HG03565 (cell line): ENCODE data around the gene CCL4.
"Not testable (repeated sequence)": the region's sequence is repeated elsewhere in the genome, so short reads cannot be mapped to it uniquely, and the experiment has no call there.

ENCODE experiments used
- ATAC-seq: cut with Tn5 transposase; IDR thresholded peaks from one replicate; pipeline ENCODE4 v1.9.1; 2021; ENCODE audit warnings: mild to moderate bottlenecking, moderate library complexity; ENCODE audit not compliant: unreplicated experiment

Gene CCL4

DNA sequence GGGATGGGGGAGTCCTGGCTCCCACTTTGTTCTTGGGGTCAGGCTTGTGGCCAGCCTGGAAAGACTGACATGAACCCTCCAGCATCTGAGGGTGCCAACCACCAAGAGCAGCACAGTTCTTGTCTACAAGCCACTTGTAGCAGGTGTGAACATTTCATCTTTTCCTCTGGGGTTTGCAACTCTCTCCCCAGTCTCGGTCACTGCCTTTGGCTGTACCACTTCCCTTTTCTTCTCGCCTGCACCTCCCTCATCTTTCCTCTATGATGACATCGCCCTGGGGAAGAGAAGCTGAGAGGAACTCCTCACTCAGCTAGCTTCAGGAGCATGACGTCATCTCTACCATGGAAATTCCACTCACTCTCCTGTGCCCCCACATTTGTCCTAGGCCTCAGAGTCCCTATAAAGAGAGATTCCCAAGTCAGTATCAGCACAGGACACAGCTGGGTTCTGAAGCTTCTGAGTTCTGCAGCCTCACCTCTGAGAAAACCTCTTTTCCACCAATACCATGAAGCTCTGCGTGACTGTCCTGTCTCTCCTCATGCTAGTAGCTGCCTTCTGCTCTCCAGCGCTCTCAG lies at the start of gene CCL4:
CCL4 (plus strand) TSS at position 427 of the 575 bp plus-strand sequence; CDS start at position 506, 79 bp downstream.
- peak; percentile 79 for ATAC-seq

DNA sequence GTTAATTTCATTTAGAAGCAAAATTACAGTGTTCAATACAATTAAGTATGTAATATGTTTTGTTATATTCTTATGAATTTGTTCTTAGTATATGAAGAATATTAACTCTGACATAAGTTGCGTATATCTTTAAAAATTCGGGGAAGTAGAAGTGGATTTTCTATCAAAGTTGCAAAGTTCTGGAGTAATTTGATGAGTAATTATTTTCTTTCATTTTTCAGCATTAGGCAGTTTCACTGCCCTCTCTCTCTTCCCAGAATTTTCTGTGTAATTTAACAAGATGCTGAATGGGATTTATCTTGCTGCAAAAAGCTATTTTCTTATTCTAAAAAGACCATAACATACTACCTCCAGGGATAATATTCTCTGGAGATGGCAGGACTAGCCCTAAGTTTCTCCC lies 48.5 kb upstream of the CCL4 start:
- ATAC-seq = no peak

DNA sequence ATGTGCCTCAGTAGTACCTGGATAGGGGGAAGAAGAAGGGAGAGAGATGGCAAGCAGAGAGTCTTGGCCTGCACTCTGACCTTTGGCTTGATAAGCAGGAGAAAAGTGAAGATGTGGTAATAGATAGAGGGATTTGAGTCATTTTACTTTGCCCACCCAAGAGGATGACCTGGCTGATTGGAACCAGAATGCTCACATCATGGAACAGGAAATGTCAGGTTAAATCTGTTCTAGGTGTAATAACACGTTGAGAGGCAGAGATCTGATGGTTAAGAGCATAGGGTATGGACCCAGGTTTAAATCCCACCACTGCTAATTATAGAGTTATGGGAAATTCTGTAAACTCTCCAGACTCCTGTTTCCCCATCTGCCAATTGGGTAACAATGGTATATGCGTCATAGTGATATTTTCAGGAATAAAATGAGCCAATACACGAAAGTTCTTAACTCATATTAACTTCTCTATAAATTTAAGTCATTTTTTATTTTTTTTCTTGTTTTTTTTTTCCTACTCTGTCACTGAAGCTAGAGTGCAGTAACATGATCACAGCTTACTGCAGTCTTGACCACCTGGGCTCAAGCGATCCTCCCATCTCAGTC lies 47.6 kb upstream of the CCL4 start:
- no peak for ATAC-seq

DNA sequence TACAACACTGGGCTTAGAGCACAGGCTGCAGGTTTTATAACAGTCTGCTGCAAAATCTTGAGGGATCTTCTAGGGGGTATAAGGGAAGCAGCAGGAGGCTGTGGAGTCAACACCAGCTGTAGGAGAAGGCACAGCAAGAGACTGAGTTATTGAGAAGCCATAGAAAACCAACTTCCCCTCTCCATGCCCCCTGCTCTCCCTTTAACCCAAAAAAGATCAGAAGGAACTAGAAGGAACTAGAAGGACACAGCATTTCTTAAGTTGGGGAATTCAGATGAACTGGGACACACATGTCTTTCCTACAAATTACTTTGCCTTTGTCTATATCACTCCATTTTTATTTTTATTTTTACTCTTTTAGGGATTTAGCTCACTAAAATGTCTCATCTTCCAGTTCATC lies 45.7 kb upstream of the CCL4 start:
- ATAC-seq = no peak

DNA sequence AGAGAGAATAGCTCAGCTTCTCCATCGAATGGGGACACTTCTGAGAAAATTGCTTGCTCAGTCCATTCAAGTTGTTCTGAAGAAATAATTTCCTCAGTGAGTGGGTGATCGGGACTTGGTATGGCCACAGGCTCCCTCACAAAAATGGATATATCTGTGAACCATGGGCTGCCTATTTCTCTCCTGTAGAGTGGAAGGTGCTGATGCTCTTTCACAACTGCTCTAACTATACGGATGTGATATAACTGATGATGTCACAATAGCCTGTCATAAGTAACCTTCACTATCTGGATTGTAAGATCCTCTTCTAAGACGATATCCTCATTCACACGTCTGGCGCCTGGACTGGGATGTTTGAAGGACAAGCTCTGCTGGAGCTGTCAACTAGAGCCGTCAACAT lies 44.2 kb upstream of the CCL4 start:
- ATAC-seq = no peak

DNA sequence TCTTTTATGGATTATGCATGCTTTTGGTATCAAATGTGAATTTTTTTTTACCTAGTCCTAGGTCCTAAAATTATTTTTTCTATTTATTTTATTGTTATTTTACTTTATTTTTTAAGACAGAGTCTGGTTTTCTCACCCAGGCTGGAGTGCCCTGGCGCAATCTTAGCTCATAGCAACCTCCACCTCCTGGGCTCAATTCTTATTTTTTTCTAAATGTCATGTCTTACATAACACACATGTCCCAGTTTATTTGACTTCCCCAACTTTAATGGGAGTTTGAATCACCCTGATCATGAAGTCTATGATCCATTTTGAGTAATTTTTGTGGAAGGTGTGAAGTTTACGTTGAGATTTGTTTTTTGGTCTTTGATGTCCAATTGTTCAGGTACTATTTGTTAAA lies 42.8 kb upstream of the CCL4 start:
- no peak for ATAC-seq

DNA sequence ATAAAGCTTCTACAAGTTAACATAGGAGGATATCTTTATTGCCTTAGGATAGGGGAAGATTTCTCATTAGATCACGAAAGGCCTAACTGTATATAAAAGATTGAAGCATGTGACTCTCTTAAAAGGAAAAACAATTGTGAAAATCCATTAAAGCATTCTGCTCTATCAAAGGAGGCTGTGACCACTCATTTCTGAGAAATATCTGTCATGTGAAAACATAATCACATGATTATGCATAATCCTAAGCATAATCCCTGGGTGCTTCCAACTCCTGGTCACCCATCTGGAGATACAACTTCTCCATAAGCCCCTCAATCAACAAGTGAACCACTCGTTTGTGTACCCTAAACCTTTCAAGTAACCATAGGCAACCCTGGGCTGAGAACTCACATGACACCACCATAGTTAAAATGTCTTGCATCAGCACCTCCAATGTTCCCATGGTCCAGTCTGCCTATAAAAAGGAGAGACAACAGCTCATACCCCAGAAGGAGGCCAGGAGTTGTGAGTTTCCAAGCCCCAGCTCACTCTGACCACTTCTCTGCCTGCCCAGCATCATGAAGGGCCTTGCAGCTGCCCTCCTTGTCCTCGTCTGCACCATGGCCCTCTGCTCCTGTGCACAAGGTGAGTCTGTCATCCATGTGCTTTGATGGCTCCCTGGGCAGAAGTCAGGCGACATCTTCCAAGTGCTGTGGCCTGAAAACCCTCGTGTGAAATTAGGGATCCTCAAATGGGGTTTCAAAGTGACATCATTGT lies 39.7 kb upstream of the CCL4 start, which contains the start of gene CCL18:
CCL18 (plus strand) TSS at position 487 of the 756 bp plus-strand sequence; CDS start at position 558, 71 bp downstream.
- ATAC-seq = no peak

DNA sequence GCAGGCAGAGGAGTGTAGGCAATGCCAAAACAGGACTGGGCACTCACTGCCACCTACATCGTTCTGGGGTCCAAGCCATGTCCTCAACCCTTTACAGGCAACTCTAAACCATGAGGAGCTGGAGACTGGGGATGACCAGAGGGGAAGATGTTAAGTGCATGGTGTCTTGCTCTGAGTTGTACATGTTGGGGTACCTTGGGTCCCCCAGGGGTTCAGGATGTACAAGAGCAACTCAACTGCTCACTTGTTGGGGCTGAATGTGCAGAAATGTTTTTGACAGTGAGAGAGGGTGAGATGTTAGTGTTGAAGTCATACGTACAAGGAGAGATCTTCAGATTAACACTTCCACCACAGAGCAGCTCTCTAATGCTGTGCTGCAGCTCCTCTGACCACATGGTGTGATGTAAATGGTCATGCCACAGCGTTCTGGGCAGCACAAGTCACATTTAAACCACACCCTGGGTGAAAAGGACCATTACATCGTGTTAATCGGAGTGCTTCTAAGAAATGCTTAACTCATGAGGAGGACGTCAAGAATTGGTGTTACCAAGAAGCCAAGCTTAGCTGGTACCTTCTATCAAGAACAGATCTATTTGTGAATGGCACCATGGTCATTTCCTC lies 37.2 kb upstream of the CCL4 start:
- no peak for ATAC-seq

DNA sequence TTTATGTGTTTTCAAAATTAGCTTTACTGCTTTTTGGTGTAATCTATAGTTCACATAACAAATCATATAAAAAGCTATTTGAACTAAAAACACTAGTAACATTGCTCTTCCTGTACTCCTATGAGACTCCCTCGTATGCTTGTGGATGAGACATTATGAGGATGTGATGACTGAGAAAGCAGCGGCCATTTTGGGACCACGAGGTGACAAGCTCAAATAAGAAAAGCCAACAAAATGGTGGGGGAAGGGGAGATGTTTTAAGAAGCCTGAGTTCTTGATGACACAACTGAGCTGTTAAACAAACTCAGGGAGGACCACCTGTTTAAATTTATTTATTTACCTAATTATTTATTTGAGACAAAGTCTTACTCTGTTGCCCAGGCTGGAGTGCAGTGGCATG lies 35.1 kb upstream of the CCL4 start:
- no peak for ATAC-seq

DNA sequence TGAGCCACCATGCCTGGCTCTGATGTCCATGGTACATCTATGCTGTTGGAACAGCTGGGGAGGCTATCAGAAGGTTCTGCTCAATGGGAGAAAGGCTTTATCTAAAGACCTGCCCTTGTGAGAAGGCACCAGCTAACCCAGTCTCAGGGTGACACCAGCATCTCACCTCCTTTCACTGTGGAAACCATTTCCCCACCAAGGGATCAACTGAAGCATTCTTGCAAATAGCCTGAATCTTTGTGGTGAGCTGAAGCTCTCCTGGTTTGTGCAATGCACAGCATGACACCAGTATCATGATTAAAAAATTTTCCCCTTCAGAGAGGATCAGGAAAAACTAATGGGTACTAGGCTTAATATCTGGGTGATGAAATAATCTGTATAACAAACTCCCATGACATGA lies 34.5 kb upstream of the CCL4 start:
- ATAC-seq = no peak

DNA sequence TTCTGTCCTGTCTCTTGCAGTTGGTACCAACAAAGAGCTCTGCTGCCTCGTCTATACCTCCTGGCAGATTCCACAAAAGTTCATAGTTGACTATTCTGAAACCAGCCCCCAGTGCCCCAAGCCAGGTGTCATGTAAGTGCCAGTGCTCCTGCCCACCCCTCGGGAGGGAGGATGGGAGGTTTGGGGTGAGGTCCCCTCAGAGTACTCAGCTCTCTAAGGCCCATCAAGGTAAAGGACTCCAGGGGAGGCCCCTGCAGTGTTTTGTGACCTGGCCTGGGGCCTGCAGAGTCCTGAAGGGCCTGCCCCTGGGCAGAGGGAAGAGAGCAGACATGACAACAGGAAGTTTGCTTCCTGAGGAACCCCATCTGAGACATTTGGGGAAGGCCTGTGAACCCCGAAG lies 33.2 kb upstream of the CCL4 start:
- no peak for ATAC-seq

DNA sequence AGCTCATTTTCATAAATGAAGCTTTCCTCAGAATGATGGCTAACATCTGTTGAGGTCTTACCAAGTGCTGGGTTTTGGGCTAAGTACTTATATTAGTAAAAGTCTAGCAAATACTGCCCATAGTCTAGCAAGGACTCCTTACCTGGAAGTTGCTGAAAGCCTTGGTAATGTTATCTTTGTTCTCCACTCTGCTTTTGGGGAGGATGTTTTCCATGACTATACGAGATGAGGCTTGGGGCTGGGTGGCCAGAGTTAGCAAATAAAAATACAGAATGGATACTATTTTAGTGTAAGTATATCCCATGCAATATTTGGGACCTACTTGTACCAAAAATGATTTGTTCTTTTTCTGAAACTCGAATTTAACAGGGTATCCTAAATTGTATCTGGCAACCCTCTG lies 31.9 kb upstream of the CCL4 start:
- no peak for ATAC-seq

DNA sequence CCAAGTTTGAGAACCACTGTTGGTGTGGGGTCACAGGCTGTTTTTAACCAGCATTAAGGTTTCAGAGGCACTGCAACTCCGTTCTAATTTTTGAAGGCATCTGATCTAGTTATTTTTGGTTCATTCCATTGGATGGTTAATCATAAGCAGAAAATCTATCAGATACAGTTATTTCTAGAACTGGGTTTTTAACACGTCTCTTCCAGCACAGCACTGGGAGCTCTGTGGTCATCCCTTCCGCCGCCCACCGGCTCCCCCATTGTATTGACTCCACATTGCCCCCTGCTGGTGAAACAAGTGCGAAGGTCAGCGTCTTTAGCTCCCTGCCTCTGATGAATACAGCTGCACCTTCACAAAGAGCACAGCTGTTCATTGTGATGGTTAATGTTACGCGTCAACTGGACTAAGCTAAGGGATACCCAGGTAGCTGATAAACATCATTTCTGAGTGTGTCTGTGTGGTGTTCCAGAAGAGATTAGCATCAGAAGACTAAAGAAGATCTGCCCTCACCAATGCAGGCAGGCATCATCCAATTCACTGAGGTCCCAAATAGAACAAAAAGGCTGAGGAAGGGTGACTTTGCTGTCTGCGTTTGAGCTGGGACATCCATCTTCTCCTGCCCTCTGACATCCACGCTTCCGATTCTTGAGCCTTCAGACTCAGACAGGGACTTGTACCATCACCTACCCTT lies 31.1 kb upstream of the CCL4 start:
- ATAC-seq = peak; percentile 56

DNA sequence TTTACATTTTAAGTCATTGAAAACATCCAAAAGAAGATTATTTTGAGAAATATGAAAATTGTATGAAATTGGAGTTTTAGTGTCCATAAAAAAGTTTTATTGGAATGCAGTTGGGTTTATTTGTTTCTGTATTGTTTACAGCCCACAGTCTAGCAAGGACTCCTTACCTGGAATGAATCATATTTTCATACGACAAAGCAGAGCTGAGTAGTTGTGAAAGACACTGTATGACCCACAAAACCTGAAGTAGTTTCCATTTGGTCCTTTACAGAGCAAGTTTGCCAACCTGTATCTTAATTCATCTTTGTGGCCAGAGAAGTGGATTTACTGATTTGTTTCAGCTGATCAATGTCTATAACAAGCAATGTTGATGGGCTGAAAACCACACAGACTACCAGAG lies 29.3 kb upstream of the CCL4 start:
- no peak for ATAC-seq

DNA sequence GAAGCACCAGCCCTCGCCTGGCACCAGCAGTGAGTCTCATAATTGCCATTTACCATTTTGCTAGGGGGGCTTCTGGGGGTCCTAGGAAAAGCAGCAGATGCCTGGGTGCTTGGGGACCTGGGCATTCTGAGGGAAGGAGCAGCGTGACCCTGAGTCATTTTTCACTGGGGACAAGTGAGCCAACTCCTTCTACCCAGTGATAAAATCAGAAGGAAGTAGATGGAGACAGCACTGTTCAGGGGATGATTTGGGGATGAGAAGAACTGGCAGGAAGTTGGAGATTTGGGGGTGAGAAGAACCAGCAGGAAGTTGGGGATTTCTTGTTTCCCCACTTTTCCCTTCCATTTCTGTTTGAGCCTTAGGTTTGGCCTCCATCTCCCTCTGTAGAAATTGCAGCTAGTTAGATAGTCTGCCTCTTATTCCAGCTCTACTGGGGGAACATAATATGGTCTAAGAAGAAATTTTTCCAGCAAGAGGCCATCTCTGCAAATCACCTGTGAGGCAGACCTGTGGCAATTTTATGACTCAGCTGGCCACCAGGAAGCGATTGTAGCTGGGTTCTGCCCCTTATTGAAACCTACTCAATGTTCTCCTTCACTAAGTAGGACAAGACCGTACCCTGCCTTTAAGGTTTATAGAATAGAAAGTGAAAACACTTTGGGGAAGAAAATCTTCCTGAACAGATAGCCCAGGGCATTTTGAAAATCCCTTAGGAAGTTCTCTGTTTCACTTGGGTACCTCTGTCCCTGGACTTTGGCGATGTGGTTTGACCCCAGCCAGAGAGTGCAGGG lies 21.8 kb upstream of the CCL4 start:
- not testable (repeated sequence) for ATAC-seq

DNA sequence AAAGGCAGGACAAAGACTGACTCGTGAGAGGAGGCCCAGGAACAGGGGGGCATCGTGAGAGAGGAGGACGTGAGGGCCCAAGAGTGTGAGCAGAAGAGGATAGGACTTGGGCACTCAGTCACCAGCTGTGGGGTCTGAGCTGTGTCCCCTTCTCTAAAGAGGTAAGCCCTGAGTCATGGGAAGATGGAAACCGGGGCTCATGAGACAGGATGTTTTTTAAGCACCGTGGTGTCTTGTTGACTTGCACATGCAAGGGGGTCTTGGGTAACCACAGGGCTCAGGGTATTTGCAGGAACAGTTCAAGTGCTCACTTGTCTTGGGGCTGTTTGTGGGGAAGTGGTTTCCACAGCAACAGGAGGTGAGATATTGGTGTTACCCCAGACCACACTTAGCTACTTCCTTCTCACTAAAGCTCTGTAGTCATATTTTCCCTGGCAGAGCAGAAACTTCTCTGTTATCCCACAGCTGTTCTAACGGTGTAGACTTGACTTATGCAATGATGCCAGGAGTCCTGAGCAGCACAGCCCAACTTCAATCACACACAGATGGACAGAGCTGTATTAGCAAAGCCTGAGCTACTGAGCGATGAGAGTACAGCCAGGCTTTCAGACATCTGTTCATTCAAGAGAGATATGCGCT lies 21.0 kb upstream of the CCL4 start:
- peak; percentile 61 for ATAC-seq

DNA sequence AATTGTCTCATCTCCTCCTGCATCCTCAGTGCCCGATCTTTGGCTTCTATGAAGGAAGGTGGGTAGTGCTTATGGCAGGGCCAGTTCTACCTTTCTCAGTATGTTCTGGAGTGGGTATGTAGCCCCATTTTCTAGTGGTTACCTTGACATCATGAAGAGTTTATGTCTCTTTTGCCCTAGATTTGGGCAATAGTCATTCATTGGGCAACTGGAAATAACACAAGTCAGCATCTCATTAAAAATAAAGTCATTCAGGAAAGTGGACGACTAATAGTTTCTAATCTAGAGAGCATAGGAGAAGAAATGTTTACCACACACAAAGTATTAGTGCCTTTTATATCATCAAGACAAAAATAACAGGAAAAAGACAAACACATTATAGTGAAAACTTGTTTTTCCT lies 19.9 kb upstream of the CCL4 start:
- ATAC-seq = not testable (repeated sequence)

DNA sequence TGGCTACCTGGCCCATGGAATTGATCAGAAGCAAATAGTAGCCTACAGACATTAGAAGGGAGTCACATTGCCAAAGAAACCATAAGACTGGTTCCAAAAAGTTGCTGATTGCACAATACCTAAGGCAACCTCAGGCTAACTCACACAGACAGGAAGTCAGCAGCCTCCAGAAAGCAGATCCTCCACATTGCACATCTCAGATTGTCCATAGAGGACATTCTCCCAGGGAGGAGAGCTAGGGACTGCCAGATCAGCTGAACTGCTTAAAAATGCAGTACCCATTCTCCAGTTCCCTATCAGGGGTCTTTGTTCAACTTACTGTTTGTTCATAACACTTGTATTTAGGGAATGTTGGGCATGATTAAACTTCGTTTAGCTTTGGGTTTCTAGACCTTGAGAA lies 17.9 kb upstream of the CCL4 start:
- no peak for ATAC-seq

DNA sequence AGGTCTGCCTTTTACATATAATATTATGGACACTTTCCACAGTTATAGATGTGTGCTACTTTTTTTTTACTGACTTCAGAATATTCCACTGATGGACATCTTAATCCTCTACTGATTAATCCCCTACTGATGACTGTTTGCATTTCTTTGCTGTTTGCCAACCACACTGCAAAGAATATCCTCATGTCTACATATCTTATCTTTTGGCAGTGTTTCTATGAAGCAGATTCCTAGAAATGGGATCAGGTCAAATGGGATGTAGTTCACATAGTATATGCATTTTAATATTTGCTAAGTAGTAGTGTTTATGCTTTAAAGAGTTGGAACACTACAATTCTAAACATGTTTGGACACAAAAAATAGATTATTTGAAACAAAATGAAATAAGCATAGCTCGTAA lies 16.8 kb upstream of the CCL4 start:
- ATAC-seq = no peak

DNA sequence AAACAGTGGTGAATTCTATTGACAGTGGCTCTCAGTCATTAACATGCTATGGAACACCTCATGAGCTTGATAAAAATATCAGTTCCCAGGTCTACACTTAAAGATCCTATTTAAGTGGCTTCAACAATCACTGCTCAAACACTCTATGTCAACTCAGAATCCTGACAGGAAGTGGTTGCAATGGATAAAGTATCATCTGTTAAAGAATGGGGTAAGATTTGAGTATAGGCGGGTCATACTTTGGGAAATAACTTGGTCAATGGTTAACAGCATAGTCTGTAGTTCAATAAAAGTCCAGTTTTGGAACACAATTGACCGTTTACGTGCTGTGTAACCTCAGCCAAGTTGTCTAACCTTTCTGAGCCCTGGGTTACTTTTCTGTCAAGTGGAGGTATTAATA lies 16.2 kb upstream of the CCL4 start:
- not testable (repeated sequence) for ATAC-seq
